GM21786 (cell line): ENCODE results near the gene JAZF1.

Experiments used
- ATAC-seq: cut with Tn5 transposase; IDR thresholded peaks from one replicate; pipeline ENCODE4 v1.9.1; 2021; ENCODE audit not compliant: unreplicated experiment

Gene JAZF1

GRCh38 chr7:27799212-27799611 lies 381.4 kb downstream of the JAZF1 start:
- no peak for ATAC-seq

DNA sequence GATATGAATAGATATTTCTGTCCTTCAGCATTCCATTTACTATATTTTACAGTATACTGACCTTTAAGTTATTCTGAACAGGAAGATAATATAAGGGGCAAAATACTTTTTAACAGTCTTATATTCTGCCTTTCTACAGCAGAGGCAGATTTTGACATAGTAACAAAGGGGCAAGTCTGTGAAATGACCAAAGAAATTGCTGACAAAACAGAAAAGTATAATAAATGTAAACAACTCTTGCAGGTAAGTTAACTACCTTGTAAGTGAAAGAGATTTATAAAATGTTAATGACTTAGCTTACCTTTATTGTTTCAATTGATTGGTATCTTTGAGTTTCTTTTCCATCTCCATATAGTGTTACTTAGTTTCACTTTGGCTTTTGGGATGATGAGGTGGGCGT lies 384.6 kb downstream of the JAZF1 start:
- no peak for ATAC-seq

DNA sequence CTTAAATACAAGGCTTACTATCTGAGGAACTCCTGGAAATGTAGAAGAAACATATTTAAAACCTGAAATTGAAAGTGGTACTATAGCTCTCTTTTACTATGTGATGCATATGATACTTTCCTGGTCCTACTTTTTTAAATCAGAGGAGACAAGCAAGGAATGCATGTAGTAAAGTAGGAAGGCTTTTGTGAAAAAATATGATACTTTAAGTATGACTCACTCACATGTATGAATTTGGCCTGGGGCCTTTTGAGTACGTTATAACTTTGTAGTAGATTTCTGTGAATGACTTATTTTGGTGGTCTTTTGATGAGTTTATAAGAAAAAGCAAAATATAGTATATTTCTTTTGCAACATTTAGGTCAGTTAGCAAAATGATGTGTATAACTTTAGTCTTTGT lies 386.8 kb downstream of the JAZF1 start:
- ATAC-seq: no peak

DNA sequence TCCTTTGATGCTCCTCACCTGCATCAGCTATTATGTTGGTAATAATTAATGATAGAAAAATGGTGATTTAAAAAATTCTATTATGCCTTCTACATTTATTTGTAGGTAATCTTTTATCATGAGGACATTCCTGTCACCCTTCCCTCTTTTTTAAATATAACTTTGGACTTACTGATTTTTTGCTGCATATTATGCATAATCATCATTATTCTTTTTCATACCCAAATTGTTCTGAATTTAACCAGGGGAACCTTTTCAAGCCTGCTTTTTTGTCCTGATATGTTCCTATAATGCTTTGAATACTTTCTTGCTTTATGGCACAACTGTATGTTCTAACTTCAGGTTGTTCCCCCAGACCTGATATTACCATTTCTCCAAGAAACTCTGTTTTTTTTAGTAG lies 392.2 kb downstream of the JAZF1 start:
- no peak for ATAC-seq

DNA sequence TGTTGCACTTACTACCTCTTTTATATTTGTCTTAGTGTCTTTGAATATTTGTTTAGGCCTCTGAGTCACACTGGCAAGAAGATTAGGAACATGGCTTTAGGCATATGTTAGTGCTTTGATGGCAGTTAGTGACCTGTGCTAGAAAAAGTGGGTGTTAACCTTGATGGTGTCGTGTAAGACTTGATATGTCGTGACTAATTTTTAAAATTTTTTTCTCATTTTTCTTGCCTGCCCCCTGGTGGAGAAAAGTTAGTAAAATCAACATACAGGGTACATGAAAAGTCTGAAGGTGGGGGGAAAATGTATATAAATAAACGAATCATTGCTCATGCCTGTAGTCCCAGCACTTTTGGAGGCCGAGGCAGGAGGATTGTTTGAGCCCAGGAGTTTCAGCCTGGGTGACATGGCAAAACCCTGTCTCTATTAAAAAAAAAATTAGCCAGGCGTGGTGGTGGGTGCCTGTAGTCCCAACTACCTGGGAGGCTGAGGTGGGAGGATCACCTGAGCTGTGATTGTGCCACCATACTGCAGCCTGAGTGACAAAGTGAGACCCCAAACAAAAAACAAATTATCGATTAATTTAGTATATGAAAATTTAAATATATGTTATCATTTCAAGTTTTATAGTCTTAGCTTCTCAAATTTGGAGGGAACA lies 396.1 kb downstream of the JAZF1 start:
- no peak for ATAC-seq

DNA sequence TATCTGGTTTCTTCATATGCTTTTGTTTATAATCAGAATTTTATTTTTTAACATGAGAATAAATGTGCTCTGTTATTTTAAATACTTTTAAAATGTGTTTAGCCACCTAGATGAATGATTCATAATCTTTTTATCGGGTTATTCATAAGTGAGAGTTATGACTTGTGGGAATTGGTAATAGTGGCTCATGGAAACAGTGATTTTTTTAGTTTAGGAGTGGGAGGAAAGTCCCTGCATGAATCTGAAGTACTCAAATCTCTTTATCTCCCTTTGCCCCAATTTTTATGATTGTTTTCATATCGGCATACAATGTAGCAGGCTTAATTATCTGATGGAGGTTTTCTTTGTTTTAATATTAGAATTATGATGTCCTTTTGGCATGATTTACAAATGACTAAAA lies 397.7 kb downstream of the JAZF1 start:
- no peak for ATAC-seq

DNA sequence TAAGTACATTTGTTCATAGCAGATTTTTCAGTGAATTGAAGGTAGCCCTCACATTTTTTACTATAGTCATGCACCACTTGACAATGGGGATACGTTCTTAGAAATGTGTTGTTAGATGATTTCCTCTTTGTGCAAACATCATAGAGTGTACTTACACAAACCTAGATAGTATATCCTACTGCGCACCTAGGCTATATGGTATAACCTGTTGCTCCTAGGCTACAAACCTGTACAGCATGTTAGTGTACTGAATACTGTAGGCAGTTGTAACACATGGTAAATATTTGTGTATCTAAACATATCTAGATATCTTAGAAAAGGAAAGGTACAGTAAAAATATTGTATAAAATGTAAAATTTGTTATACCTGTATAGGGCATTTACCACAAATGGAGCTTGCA lies 399.4 kb downstream of the JAZF1 start:
- ATAC-seq: no peak
